HUDEP-2 (cell line): ENCODE measurements around the gene MAP3K2.

Experiments
- DNase-seq, 76 experiments: peaks; one replicate each; lab custom pipeline; 2025; ENCODE audit not compliant: unreplicated experiment in 76 of 76; lab: John Stamatoyannopoulos, UW

The MAP3K2 gene, protein sequence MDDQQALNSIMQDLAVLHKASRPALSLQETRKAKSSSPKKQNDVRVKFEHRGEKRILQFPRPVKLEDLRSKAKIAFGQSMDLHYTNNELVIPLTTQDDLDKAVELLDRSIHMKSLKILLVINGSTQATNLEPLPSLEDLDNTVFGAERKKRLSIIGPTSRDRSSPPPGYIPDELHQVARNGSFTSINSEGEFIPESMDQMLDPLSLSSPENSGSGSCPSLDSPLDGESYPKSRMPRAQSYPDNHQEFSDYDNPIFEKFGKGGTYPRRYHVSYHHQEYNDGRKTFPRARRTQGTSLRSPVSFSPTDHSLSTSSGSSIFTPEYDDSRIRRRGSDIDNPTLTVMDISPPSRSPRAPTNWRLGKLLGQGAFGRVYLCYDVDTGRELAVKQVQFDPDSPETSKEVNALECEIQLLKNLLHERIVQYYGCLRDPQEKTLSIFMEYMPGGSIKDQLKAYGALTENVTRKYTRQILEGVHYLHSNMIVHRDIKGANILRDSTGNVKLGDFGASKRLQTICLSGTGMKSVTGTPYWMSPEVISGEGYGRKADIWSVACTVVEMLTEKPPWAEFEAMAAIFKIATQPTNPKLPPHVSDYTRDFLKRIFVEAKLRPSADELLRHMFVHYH

DNA sequence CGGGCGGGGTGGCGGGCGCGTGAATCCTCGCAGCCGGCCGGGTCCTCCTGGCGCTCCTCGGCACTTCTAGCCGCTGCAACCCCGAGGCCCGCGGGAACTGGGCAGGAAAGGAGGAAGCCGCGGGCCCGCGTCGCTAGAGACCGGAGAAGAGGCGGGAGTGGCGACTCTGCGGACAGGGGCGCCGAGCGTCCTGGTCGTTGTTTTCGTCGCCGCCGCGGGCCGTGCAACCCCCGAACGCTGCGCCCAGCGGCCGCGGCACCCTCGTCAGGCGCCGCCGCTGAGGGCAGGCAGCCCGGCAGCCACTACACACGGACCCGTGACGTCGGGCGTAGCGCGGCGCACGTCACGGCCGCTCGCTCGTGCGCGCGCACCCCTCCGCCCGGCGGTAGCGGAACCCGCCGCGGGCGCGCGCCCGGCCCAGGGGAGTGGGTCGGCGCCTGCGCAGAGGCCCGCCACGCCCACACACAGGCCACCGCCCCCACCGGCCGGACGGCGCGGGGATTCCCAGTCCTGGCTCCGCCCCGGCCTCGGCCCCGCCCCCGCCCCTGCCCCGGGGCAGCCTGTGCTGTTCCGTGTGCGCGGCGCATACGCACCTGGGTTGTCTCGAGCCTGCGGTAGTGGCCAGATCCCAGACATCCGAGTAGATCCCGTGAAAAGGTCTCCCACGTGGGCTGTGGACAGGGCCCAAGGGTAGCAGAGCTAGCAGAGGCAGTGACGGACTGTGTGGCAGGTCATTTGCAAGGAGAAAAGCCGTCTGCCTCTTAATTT is at the start of gene MAP3K2:
MAP3K2 (minus strand) TSS at position 321 of the 768 bp plus-strand sequence. CDS start 44,846 bp downstream, outside the sequence.
- peak in 74 of 76 experiments; percentile 9 to 94 (median 83) for DNase-seq

DNA sequence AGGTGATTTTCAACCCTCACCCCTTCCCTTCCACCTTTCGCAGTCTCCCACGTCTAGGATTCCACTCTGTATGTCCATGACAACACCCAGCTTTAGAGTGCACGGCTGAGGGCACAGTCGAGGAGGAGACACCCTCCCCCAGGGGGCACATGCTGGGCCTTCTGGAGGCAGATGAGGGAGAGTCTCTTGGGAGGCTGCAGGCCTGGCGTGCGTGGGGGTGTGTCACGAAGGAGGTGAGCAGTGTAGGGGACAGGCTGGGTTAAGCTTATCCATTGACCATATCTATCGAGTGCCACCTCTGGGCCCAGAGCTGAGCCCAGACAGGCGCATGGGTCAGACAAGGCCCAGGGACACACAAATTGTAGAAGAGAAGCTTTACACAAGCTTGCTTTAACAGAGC is 49.3 kb upstream of the MAP3K2 start:
- no peak for DNase-seq

DNA sequence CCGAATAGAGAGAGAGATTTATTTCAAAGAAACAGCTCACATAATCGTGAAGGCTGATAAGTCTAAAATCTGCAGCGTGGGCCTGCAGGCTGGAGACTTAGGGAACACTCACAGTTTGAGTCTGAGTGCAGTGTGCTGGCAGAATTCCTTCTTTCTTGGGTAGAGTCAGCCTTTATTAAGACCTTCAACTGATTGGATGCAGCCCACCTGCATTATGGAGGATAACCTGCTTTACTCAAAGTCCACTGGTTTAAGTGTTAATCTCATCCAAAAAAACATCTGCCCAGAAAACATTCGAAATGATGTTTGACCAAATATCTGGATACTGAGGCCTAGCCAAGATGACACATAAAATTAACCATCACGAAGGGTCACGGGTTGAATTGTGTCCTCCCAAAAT is 46.7 kb upstream of the MAP3K2 start:
- no peak for DNase-seq

DNA sequence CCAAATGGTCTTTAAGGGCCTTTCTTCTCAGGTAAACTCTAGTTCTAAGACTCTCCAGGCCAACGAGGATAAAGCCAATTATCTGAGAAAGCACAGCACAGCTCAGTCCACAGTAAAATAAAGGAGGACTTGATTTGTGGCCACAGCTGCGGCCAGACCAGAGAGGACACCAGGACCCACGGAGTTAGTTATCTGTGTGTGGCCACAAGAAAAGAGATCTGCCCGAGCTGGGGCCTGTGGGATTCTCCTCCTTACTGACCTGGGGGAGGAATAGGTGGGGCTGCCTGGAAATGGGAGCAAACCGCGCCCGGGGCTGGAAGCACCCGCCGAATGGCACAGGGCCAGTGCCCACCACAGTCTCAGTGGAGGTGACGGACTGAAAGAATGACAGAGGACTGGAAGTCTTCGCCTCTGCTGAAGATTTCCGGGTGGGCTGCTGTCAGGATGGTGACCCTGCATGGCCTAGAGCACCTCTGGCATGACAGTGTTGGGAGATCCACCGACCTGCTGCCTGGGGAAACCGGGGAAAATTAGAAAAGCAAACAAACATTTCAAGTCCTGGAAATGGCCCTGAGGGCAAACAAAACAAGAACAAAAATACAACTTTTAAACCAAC is 43.7 kb upstream of the MAP3K2 start:
- DNase-seq = no peak

DNA sequence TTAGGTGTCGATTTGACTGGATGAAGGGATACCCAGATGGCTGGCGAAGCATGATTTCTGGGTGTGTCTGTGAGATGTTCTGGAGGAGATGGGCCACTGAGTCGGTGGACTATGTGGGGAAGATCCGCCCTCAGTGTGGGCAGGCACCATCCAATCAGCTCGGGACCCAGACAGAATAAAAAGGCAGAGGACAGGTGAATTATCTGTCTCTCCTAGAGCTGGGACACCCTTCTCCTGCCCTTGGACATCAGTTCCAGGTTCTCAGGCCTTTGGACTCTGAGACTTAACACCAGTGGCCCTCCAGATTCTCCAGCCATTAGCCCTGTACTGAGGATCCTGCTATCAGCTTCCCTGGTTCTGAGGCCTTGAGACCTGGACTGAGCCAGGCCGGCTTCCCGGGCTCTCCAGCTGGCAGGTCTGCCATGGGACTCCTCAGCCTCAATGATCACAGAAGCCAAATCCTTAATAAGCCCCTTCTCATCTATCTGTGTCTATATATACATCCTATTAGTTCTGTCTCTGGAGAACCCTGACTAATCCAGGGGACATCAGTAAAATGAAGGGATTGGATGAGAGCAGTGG is 42.2 kb upstream of the MAP3K2 start:
- no peak for DNase-seq

DNA sequence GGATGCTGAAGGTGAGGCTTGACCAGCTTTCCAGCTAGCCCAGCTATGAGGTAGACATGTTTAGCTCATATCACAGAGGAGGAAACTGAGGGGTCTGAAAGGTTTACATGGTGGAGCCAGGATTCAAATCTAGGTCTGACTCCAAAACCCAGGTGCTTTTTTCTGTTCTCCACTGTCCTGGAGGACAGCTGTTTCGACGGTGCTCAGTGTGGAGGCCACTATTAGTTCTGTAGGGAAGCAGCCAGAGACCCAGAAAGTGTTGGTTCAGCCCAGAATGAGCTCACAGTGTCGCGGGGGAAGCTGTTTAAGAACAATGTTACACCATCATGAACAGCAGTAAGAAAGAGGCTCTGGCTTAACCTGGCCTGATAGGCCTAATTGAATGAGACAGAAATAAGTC is 41.5 kb upstream of the MAP3K2 start:
- no peak for DNase-seq

DNA sequence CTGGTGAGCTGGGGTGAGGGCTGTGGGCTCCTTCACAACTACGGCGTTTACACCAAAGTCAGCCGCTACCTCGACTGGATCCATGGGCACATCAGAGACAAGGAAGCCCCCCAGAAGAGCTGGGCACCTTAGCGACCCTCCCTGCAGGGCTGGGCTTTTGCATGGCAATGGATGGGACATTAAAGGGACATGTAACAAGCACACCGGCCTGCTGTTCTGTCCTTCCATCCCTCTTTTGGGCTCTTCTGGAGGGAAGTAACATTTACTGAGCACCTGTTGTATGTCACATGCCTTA is 41.0 kb upstream of the MAP3K2 start:
- DNase-seq = no peak

DNA sequence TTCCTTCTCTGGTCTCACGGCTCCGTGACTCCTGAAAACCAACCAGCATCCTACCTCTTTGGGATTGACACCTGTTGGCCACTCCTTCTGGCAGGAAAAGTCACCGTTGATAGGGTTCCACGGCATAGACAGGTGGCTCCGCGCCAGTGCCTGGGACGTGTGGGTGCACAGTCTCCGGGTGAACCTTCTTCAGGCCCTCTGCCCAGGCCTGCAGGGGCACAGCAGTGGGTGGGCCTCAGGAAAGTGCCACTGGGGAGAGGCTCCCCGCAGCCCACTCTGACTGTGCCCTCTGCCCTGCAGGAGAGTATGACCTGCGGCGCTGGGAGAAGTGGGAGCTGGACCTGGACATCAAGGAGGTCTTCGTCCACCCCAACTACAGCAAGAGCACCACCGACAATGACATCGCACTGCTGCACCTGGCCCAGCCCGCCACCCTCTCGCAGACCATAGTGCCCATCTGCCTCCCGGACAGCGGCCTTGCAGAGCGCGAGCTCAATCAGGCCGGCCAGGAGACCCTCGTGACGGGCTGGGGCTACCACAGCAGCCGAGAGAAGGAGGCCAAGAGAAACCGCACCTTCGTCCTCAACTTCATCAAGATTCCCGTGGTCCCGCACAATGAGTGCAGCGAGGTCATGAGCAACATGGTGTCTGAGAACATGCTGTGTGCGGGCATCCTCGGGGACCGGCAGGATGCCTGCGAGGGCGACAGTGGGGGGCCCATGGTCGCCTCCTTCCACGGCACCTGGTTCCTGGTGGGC is 40.5 kb upstream of the MAP3K2 start:
- DNase-seq = no peak

DNA sequence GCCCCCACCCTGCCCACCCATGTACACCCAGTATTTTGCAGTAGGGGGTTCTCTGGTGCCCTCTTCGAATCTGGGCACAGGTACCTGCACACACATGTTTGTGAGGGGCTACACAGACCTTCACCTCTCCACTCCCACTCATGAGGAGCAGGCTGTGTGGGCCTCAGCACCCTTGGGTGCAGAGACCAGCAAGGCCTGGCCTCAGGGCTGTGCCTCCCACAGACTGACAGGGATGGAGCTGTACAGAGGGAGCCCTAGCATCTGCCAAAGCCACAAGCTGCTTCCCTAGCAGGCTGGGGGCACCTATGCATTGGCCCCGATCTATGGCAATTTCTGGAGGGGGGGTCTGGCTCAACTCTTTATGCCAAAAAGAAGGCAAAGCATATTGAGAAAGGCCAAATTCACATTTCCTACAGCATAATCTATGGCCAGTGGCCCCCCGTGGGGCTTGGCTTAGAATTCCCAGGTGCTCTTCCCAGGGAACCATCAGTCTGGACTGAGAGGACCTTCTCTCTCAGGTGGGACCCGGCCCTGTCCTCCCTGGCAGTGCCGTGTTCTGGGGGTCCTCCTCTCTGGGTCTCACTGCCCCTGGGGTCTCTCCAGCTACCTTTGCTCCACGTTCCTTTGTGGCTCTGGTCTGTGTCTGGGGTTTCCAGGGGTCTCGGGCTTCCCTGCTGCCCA is 39.7 kb upstream of the MAP3K2 start:
- no peak for DNase-seq

DNA sequence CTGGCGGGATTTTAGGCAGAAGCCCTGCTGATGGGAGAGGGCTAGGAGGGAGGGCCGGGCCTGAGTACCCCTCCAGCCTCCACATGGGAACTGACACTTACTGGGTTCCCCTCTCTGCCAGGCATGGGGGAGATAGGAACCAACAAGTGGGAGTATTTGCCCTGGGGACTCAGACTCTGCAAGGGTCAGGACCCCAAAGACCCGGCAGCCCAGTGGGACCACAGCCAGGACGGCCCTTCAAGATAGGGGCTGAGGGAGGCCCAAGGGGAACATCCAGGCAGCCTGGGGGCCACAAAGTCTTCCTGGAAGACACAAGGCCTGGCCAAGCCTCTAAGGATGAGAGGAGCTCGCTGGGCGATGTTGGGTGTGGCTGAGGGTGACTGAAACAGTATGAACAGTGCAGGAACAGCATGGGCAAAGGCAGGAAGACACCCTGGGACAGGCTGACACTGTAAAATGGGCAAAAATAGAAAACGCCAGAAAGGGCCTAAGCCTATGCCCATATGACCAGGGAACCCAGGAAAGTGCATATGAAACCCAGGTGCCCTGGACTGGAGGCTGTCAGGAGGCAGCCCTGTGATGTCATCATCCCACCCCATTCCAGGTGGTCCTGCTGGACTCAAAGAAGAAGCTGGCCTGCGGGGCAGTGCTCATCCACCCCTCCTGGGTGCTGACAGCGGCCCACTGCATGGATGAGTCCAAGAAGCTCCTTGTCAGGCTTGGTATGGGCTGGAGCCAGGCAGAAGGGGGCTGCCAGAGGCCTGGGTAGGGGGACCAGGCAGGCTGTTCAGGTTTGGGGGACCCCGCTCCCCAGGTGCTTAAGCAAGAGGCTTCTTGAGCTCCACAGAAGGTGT is 39.0 kb upstream of the MAP3K2 start:
- DNase-seq = no peak

DNA sequence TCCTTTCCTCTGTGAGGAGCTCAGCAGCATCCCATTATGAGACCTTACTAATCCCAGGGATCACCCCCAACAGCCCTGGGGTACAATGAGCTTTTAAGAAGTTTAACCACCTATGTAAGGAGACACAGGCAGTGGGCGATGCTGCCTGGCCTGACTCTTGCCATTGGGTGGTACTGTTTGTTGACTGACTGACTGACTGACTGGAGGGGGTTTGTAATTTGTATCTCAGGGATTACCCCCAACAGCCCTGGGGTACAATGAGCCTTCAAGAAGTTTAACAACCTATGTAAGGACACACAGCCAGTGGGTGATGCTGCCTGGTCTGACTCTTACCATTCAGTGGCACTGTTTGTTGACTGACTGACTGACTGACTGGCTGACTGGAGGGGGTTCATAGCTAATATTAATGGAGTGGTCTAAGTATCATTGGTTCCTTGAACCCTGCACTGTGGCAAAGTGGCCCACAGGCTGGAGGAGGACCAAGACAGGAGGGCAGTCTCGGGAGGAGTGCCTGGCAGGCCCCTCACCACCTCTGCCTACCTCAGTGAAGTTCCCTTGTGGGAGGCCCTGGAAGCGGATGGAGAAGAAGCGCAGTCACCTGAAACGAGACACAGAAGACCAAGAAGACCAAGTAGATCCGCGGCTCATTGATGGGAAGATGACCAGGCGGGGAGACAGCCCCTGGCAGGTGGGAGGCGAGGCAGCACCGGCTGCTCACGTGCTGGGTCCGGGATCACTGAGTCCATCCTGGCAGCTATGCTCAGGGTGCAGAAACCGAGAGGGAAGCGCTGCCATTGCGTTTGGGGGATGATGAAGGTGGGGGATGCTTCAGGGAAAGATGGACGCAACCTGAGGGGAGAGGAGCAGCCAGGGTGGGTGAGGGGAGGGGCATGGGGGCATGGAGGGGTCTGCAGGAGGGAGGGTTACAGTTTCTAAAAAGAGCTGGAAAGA is 38.0 kb upstream of the MAP3K2 start:
- DNase-seq = no peak

DNA sequence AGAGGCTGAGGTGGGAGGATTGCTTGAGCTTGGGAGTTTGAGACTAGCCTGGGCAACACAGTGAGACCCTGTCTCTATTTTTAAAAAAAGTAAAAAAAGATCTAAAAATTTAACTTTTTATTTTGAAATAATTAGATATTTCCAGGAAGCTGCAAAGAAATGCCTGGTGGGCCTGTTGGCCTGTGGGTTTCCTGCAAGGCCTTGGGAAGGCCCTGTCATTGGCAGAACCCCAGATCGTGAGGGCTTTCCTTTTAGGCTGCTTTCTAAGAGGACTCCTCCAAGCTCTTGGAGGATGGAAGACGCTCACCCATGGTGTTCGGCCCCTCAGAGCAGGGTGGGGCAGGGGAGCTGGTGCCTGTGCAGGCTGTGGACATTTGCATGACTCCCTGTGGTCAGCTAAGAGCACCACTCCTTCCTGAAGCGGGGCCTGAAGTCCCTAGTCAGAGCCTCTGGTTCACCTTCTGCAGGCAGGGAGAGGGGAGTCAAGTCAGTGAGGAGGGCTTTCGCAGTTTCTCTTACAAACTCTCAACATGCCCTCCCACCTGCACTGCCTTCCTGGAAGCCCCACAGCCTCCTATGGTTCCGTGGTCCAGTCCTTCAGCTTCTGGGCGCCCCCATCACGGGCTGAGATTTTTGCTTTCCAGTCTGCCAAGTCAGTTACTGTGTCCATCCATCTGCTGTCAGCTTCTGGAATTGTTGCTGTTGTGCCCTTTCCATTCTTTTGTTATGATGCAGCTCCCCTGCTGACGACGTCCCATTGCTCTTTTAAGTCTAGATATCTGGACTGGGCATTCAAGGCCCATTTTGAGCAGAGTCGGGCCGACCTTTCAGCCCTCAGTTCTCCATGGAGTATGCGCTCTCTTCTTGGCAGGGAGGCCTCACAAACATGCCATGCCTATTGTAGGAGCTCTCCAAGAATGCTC is 37.1 kb upstream of the MAP3K2 start:
- no peak for DNase-seq

DNA sequence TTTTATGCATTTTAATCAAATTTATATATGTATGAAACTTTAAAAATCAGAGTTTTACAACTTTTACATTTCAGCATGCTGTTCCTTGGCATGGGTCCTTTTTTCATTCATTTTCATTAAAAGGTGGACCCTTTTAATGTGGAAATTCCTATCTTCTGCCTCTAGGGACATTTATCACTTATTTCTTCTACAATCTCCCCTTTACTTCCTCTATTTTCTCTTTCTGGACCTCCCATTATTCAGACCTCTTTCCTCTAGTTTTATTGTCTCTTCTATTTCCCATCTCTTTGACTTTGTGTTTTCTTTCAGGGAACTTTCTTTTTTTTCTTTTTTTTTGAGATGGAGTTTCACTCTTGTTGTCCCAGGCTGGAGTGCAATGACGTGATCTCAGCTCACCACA is 36.1 kb upstream of the MAP3K2 start:
- no peak for DNase-seq

DNA sequence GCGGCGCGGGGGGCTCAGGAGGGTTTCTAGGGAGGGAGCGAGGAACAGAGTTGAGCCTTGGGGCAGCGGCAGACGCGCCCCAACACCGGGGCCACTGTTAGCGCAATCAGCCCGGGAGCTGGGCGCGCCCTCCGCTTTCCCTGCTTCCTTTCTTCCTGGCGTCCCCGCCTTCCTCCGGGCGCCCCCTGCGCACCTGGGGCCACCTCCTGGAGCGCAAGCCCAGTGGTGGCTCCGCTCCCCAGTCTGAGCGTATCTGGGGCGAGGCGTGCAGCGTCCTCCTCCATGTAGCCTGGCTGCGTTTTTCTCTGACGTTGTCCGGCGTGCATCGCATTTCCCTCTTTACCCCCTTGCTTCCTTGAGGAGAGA is 35.7 kb upstream of the MAP3K2 start:
- DNase-seq = no peak

DNA sequence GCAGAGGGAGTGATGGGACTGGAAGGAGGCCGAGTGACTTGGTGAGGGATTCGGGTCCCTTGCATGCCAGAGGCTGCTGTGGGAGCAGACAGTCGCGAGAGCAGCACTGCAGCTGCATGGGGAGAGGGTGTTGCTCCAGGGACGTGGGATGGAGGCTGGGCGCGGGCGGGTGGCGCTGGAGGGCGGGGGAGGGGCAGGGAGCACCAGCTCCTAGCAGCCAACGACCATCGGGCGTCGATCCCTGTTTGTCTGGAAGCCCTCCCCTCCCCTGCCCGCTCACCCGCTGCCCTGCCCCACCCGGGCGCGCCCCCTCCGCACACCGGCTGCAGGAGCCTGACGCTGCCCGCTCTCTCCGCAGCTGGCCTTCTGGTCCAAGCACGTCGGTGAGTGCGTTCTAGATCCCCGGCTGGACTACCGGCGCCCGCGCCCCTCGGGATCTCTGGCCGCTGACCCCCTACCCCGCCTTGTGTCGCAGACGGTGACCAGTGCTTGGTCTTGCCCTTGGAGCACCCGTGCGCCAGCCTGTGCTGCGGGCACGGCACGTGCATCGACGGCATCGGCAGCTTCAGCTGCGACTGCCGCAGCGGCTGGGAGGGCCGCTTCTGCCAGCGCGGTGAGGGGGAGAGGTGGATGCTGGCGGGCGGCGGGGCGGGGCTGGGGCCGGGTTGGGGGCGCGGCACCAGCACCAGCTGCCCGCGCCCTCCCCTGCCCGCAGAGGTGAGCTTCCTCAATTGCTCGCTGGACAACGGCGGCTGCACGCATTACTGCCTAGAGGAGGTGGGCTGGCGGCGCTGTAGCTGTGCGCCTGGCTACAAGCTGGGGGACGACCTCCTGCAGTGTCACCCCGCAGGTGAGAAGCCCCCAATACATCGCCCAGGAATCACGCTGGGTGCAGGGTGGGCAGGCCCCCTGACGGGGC is 35.0 kb upstream of the MAP3K2 start:
- peak in 2 of 76 experiments; percentile 2 to 4 for DNase-seq
